DND-41 (cell line): ENCODE results near the gene TBC1D22A.

Experiments
- ATAC-seq: fragments of 200-7000 bp; cut with Tn5 transposase; 3 replicates; pipeline ENCODE4 v1.9.1; 2021; ENCODE audit warnings: low read depth; ENCODE audit not compliant: insufficient read depth
- DNase-seq: peaks from one replicate; pipeline ENCODE4 v3.0.0-alpha.2; 2020
- H2AFZ ChIP-seq: 2 replicates; pipeline ENCODE4 v1.6.0; 2012; ENCODE audit warnings: low read depth, low read length
- H3K27ac ChIP-seq: 2 replicates; pipeline ENCODE4 v1.5.1; 2012; ENCODE audit warnings: low read length, inconsistent platforms
- H3K27me3 ChIP-seq: fragments of 200-600 bp; sonication (generic); 2 replicates; pipeline ENCODE4 v1.6.0; 2012; ENCODE audit warnings: low read length, mild to moderate bottlenecking, inconsistent platforms; ENCODE audit not compliant: insufficient read depth, poor library complexity
- H3K36me3 ChIP-seq: 2 replicates; pipeline ENCODE4 v1.5.1; 2012; ENCODE audit warnings: low read length, inconsistent platforms; ENCODE audit not compliant: insufficient read depth
- H3K4me1 ChIP-seq: 2 replicates; pipeline ENCODE4 v1.5.1; 2012; ENCODE audit warnings: mild to moderate bottlenecking, low read length; ENCODE audit not compliant: insufficient read depth
- H3K4me2 ChIP-seq: 2 replicates; pipeline ENCODE4 v1.6.0; 2012; ENCODE audit warnings: mild to moderate bottlenecking, moderate library complexity, low read length, inconsistent platforms; ENCODE audit not compliant: insufficient read depth
- H3K4me3 ChIP-seq, 2 experiments: fragments of 200-600 bp in 1 of 2; shearing (Covaris generic) in 1 of 2; 2 replicates each; pipeline ENCODE4 v1.5.1; 2012 to 2016; ENCODE audit warnings: inconsistent platforms in 2 of 2, low read length in 2 of 2, mild to moderate bottlenecking in 2 of 2, low read depth in 1 of 2, moderate library complexity in 1 of 2
- H3K79me2 ChIP-seq: 2 replicates; pipeline ENCODE4 v1.6.0; 2012; ENCODE audit warnings: low read length, inconsistent platforms; ENCODE audit not compliant: insufficient read depth
- H3K9ac ChIP-seq: 2 replicates; pipeline ENCODE4 v1.6.0; 2012; ENCODE audit warnings: low read depth, mild to moderate bottlenecking, inconsistent platforms, low read length, moderate library complexity
- H3K9me3 ChIP-seq: 2 replicates; pipeline ENCODE4 v1.5.1; 2012; ENCODE audit warnings: low read length, moderate library complexity, mild to moderate bottlenecking, inconsistent platforms; ENCODE audit not compliant: insufficient read depth, severe bottlenecking
- H4K20me1 ChIP-seq: 2 replicates; pipeline ENCODE4 v1.6.0; 2012; ENCODE audit warnings: low read length; ENCODE audit not compliant: insufficient read depth
- CTCF ChIP-seq: IDR thresholded peaks from 2 replicates; pipeline ENCODE4 v1.5.1; 2012; ENCODE audit warnings: borderline replicate concordance, low read length, moderate library complexity, mild to moderate bottlenecking; ENCODE audit not compliant: poor library complexity, severe bottlenecking; ENCODE audit errors: extremely low read depth
- EZH2 ChIP-seq: IDR thresholded peaks from 3 replicates; pipeline ENCODE4 v1.6.1; 2012; ENCODE audit warnings: borderline replicate concordance, low read depth, mild to moderate bottlenecking, moderate library complexity, low read length, inconsistent platforms; ENCODE audit not compliant: severe bottlenecking

TBC1D22A gene

GRCh38 chr22:47059701-47060161, 297.3 kb downstream of the TBC1D22A start:
- Histone ChIP-seq H3K4me2 (no peak overlapping the region), H4K20me1 (peaks cover 2% of the 10 kb centered on the region), H3K9me3 (no peaks in the 10 kb centered on the region), H3K4me1 (no peaks in the 10 kb centered on the region), H3K4me3 (no peak overlapping the region), H3K27ac (no peak overlapping the region), H3K27me3 (no peaks in the 10 kb centered on the region), H3K36me3 (peaks cover 23% of the 10 kb centered on the region), H3K79me2 (no peaks in the 10 kb centered on the region), H3K9ac (no peak overlapping the region), H2AFZ (no peak overlapping the region)
- no peak for DNase-seq
- no peak for ATAC-seq
- TF ChIP-seq EZH2 (no peak), CTCF (no peak)

- no peak overlapping the region for H3K27ac ChIP-seq
- H3K27me3 ChIP-seq, result no peaks in the 10 kb centered on the region
- peaks cover 5% of the 10 kb centered on the region; the same call in 1 of the 2 replicates for H4K20me1 ChIP-seq
- ATAC-seq (no peak), DNase-seq (no peak)
- peaks cover 23% of the 10 kb centered on the region for H3K36me3 ChIP-seq
- H3K9ac ChIP-seq, result no peak overlapping the region
- no peaks in the 10 kb centered on the region for H3K79me2 ChIP-seq
- H2AFZ ChIP-seq, result no peak overlapping the region
- no peaks in the 10 kb centered on the region for H3K9me3 ChIP-seq
- TF ChIP-seq EZH2, result no peak
- no peak for TF ChIP-seq CTCF
- H3K4me2 ChIP-seq, result no peak overlapping the region
- H3K4me3 ChIP-seq, result no peak overlapping the region
- H3K4me1 ChIP-seq, result no peaks in the 10 kb centered on the region
Observed at GRCh38 chr22:47060718-47061117, 298.3 kb downstream of the TBC1D22A start.

DNA sequence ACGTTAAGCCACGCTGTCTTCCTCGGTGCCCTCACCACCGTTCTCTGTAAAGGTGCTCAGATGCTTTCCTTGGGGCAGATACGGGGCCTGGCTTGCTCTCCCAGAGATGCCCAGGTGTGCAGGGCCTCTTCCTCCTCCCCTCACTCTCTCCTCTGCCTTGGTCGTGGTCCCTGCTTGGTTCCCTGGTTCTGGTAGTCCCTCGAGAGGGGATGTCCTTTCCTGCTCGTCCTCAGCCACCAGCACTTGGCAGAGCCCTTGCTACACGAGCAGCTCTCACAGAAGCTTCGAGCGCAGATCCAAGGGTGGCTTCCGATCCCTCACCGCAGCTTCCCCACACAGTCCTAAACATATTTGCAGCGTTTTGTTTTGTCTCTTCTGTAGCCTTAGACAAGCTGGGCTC, 298.8 kb downstream of the TBC1D22A start:
- Histone ChIP-seq H3K27me3 (no peaks in the 10 kb centered on the region), H3K36me3 (peaks cover 23% of the 10 kb centered on the region)

More for the DNA sequence above, 298.8 kb downstream of the TBC1D22A start:
- no peak for ATAC-seq
- Histone ChIP-seq H2AFZ (no peak overlapping the region), H4K20me1 (peaks cover 6% of the 10 kb centered on the region; the same call in 1 of the 2 replicates), H3K9ac (no peak overlapping the region), H3K27ac (no peak overlapping the region), H3K79me2 (no peaks in the 10 kb centered on the region), H3K4me2 (no peak overlapping the region), H3K9me3 (no peaks in the 10 kb centered on the region), H3K4me1 (no peaks in the 10 kb centered on the region), H3K4me3 (no peak overlapping the region)
- no peak for DNase-seq
- TF ChIP-seq EZH2, result no peak
- no peak for TF ChIP-seq CTCF
